IMR-90 (cell line): ENCODE data around the gene KRT222. TPM values are rescaled to one million over a fixed set of nuclear protein-coding genes. Genes with fewer than 3 reads are reported as not detected.

Experiments
- ATAC-seq: fragments of 200-7000 bp; cut with Tn5 transposase; 2 replicates; pipeline ENCODE4 v1.9.1; 2020; ENCODE audit warnings: low read depth, mild to moderate bottlenecking, moderate library complexity
- BruUV-seq: library from RNA; stranded (reverse); fragments of 400-500 nt; replicated peaks from 2 replicates; lab custom pipeline; 2021; lab: Mats Ljungman, UMichigan
- CTCF ChIA-PET: fragments of 300-600 bp; formaldehyde crosslinking; extraction: SDS; loops from one replicate; lab custom pipeline; 2021; ENCODE audit warnings: antibody characterized with exemption; lab: Yijun Ruan, JAX
- POLR2A ChIA-PET: fragments of 300-600 bp; sonication (Branson Sonifier 250); formaldehyde crosslinking; loops from one replicate; lab custom pipeline; 2022; ENCODE audit warnings: antibody characterized with exemption; ENCODE audit not compliant: unreplicated experiment; lab: Charles Lee
- DNase-seq: peaks from one replicate; pipeline ENCODE4 v3.0.0; 2013
- H2AFZ ChIP-seq: replicated peaks from 2 replicates; pipeline ENCODE3; 2013; ENCODE audit warnings: low read length, mild to moderate bottlenecking; ENCODE audit not compliant: poor library complexity
- H2AK5ac ChIP-seq: 2 replicates; pipeline ENCODE4 v1.6.1; 2013; ENCODE audit warnings: low read depth, low read length, inconsistent platforms
- H2AK9ac ChIP-seq: replicated peaks from 2 replicates; pipeline ENCODE3; 2013; ENCODE audit warnings: mild to moderate bottlenecking, low read depth, low read length, moderate library complexity; ENCODE audit not compliant: poor library complexity
- H2BK120ac ChIP-seq: 2 replicates; pipeline ENCODE4 v1.6.1; 2013; ENCODE audit warnings: low read depth, low read length, inconsistent platforms
- H2BK15ac ChIP-seq: 3 replicates; pipeline ENCODE4 v1.6.1; 2013; ENCODE audit warnings: low read depth, low read length, inconsistent platforms
- H2BK20ac ChIP-seq: 2 replicates; pipeline ENCODE4 v1.6.1; 2013; ENCODE audit warnings: low read depth, mild to moderate bottlenecking, inconsistent platforms, low read length, moderate library complexity
- H2BK5ac ChIP-seq: 2 replicates; pipeline ENCODE4 v1.6.1; 2013; ENCODE audit warnings: mild to moderate bottlenecking, low read depth, low read length, inconsistent platforms; ENCODE audit not compliant: poor library complexity, severe bottlenecking
- H3K14ac ChIP-seq: replicated peaks from 2 replicates; pipeline ENCODE4 v1.6.1; 2013; ENCODE audit warnings: low read depth, low read length, inconsistent platforms
- H3K18ac ChIP-seq: 2 replicates; pipeline ENCODE4 v1.6.1; 2013; ENCODE audit warnings: low read depth, low read length, control low read depth
- H3K23ac ChIP-seq: 2 replicates; pipeline ENCODE4 v1.6.1; 2013; ENCODE audit warnings: low read depth, low read length, inconsistent platforms
- H3K27ac ChIP-seq: 2 replicates; pipeline ENCODE4 v1.5.1; 2013; ENCODE audit warnings: mild to moderate bottlenecking, control low read depth, low read length; ENCODE audit not compliant: insufficient read depth
- H3K27me3 ChIP-seq: 2 replicates; pipeline ENCODE4 v1.6.1; 2013; ENCODE audit warnings: low read length; ENCODE audit not compliant: control insufficient read depth, insufficient read depth
- H3K36me3 ChIP-seq: 2 replicates; pipeline ENCODE4 v1.6.1; 2013; ENCODE audit warnings: low read length, mixed read lengths; ENCODE audit not compliant: control insufficient read depth, insufficient read depth
- H3K4ac ChIP-seq: 2 replicates; pipeline ENCODE4 v1.6.1; 2013; ENCODE audit warnings: low read depth, low read length, inconsistent platforms
- H3K4me1 ChIP-seq: 2 replicates; pipeline ENCODE4 v1.6.1; 2013; ENCODE audit warnings: low read length, mixed read lengths; ENCODE audit not compliant: control insufficient read depth, insufficient read depth
- H3K4me2 ChIP-seq: 2 replicates; pipeline ENCODE4 v1.6.1; 2013; ENCODE audit warnings: low read depth, mild to moderate bottlenecking, control low read depth, low read length, moderate library complexity
- H3K4me3 ChIP-seq: 2 replicates; pipeline ENCODE4 v1.5.1; 2013; ENCODE audit warnings: low read depth, mild to moderate bottlenecking, control low read depth, low read length, moderate library complexity; ENCODE audit not compliant: insufficient read depth
- H3K56ac ChIP-seq: 2 replicates; pipeline ENCODE4 v1.6.1; 2013; ENCODE audit warnings: low read length, inconsistent platforms; ENCODE audit not compliant: insufficient read depth; ENCODE audit errors: extremely low read depth
- H3K79me1 ChIP-seq, 2 experiments: 2 replicates each; pipeline ENCODE4 v1.6.1; 2013; ENCODE audit warnings: low read length in 2 of 2, inconsistent platforms in 1 of 2, low read depth in 1 of 2
- H3K9ac ChIP-seq: 2 replicates; pipeline ENCODE4 v1.6.1; 2013; ENCODE audit warnings: low read depth, low read length, control low read depth
- H3K9me1 ChIP-seq: 2 replicates; pipeline ENCODE4 v1.6.1; 2013; ENCODE audit warnings: low read length, inconsistent platforms; ENCODE audit not compliant: insufficient read depth
- H3K9me3 ChIP-seq: 2 replicates; pipeline ENCODE4 v1.6.1; 2013; ENCODE audit warnings: low read length; ENCODE audit not compliant: control insufficient read depth, insufficient read depth
- H4K20me1 ChIP-seq: 2 replicates; pipeline ENCODE4 v1.6.1; 2013; ENCODE audit warnings: low read length, inconsistent platforms; ENCODE audit not compliant: insufficient read depth
- H4K5ac ChIP-seq: 2 replicates; pipeline ENCODE4 v1.6.1; 2013; ENCODE audit warnings: mild to moderate bottlenecking, low read depth, low read length, control low read depth
- H4K8ac ChIP-seq, 2 experiments: 2 replicates each; pipeline ENCODE4 v1.6.1; 2013; ENCODE audit warnings: low read depth in 2 of 2, low read length in 2 of 2, control low read depth in 1 of 2, inconsistent platforms in 1 of 2
- H4K91ac ChIP-seq: 2 replicates; pipeline ENCODE4 v1.6.1; 2013; ENCODE audit warnings: low read depth, low read length, inconsistent platforms; ENCODE audit not compliant: insufficient read depth
- BHLHE40 ChIP-seq: fragments of 150-350 bp; IDR thresholded peaks from 2 replicates; pipeline ENCODE4 v1.6.1; 2016; ENCODE audit warnings: mild to moderate bottlenecking, low read depth, low read length
- CEBPB ChIP-seq: IDR thresholded peaks from 2 replicates; pipeline ENCODE4 v1.6.1; 2012; ENCODE audit warnings: low read depth, low read length, improper control_type of control experiment
- CHD1 ChIP-seq: IDR thresholded peaks from 2 replicates; pipeline ENCODE4 v1.6.1; 2012; ENCODE audit warnings: low read depth, low read length, improper control_type of control experiment
- ELK1 ChIP-seq: fragments of 150-350 bp; IDR thresholded peaks from 2 replicates; pipeline ENCODE4 v1.6.1; 2016; ENCODE audit warnings: low read depth, mild to moderate bottlenecking, low read length, moderate library complexity, borderline replicate concordance
- FOS ChIP-seq: fragments of 150-350 bp; IDR thresholded peaks from 2 replicates; pipeline ENCODE4 v1.6.1; 2016; ENCODE audit warnings: low read depth, low read length
- MAFK ChIP-seq: IDR thresholded peaks from 2 replicates; pipeline ENCODE4 v1.6.1; 2012; ENCODE audit warnings: low read depth, low read length, improper control_type of control experiment
- MAZ ChIP-seq: IDR thresholded peaks from 2 replicates; pipeline ENCODE4 v1.6.1; 2012; ENCODE audit warnings: low read depth, mild to moderate bottlenecking, low read length, improper control_type of control experiment, moderate library complexity, borderline replicate concordance
- MXI1 ChIP-seq: IDR thresholded peaks from 2 replicates; pipeline ENCODE4 v1.6.1; 2012; ENCODE audit warnings: low read depth, mild to moderate bottlenecking, low read length, moderate library complexity, borderline replicate concordance
- NFE2L2 ChIP-seq: fragments of 150-350 bp; IDR thresholded peaks from 2 replicates; pipeline ENCODE4 v1.6.1; 2016; ENCODE audit warnings: low read depth, mild to moderate bottlenecking, low read length
- POLR2A ChIP-seq: IDR thresholded peaks from 2 replicates; pipeline ENCODE4 v1.6.1; 2012; ENCODE audit warnings: mild to moderate bottlenecking, low read depth, low read length
- RAD21 ChIP-seq: IDR thresholded peaks from 2 replicates; pipeline ENCODE4 v1.6.1; 2012; ENCODE audit warnings: low read length, improper control_type of control experiment
- RCOR1 ChIP-seq: IDR thresholded peaks from 2 replicates; pipeline ENCODE4 v1.6.1; 2012; ENCODE audit warnings: mild to moderate bottlenecking, low read length, improper control_type of control experiment; ENCODE audit not compliant: insufficient replicate concordance
- RFX5 ChIP-seq: IDR thresholded peaks from 2 replicates; pipeline ENCODE4 v1.8.0; 2012; ENCODE audit warnings: low read depth, mild to moderate bottlenecking, low read length, moderate library complexity
- SMC3 ChIP-seq: fragments of 150-350 bp; IDR thresholded peaks from 2 replicates; pipeline ENCODE4 v1.6.1; 2016; ENCODE audit warnings: low read depth, mild to moderate bottlenecking, antibody characterized with exemption, low read length, moderate library complexity
- WGBS, 2 experiments: methylation state at CpG; one replicate each; pipeline versions ENCODE4 v1.1.5 to v1.1.7; 2013; ENCODE audit warnings: missing lambda C conversion rate in 2 of 2; ENCODE audit not compliant: insufficient read length in 1 of 2; ENCODE audit errors: extremely low coverage in 2 of 2; 5-methylcytosine and 5-hydroxymethylcytosine counted together
- dilution Hi-C: fragments of 300-500 bp; cut with HindIII; formaldehyde crosslinking; loops from one replicate; pipeline ENCODE4 v1.14.3; 2018; ENCODE audit warnings: low sequenced_read_pairs; ENCODE audit not compliant: unreplicated experiment
- in situ Hi-C: fragments of 300-500 bp; cut with MboI; formaldehyde crosslinking; loops from 3 replicates; pipeline ENCODE4 v1.14.3; 2019; ENCODE audit warnings: low sequenced_read_pairs, inconsistent platforms, mixed read lengths
- intact Hi-C: fragments of 100-400 bp; cut with micrococcal nuclease; formaldehyde crosslinking; loops from 2 replicates; pipeline ENCODE4 v1.10.0; 2022
- polyA plus RNA-seq, 3 experiments: library from polyadenylated mRNA; depleted of rRNA; stranded (reverse); fragments of >200 nt; gene quantifications; 2 replicates each; pipeline ENCODE4 v1.2.3, GENCODE V29; 2012; ENCODE audit warnings: low replicate concordance in 1 of 3
- total RNA-seq: library from RNA; depleted of rRNA; stranded (reverse); fragments of >200 nt; gene quantifications from 2 replicates; pipeline ENCODE4 v1.2.3, GENCODE V29; 2012
- TF ChIP-seq, protein P1 (sequence below): conservative IDR thresholded peaks from 2 replicates; pipeline ENCODE4 v1.5.1; 2012; ENCODE audit warnings: mild to moderate bottlenecking, low read depth, low read length, improper control_type of control experiment
- TF ChIP-seq, protein P2 (sequence below): fragments of 150-350 bp; IDR thresholded peaks from 2 replicates; pipeline ENCODE4 v1.6.1; 2017; ENCODE audit warnings: mild to moderate bottlenecking, antibody characterized with exemption, low read length, low read depth

KRT222 gene
- total and polyA plus RNA-seq, 2 of the 4 experiments (the other 2 are of a cell fraction): not detected

GRCh38 chr17:40707745-40708144 is 42.8 kb upstream of the KRT222 start:
- Histone ChIP-seq H4K91ac (no peak overlapping the region), H3K27ac (no peak overlapping the region), H2BK5ac (no peak overlapping the region), H3K23ac (no peak overlapping the region), H3K9me1 (no peaks in the 10 kb centered on the region), H3K9me3 (no peaks in the 10 kb centered on the region; the same call in 1 of the 2 replicates), H2AFZ (no peak overlapping the region), H2BK15ac (no peak overlapping the region), H3K18ac (no peak overlapping the region), H4K5ac (no peak overlapping the region), H3K4me1 (no peaks in the 10 kb centered on the region), H2BK20ac (no peak overlapping the region), H3K9ac (no peak overlapping the region), H3K4ac (no peak overlapping the region), H3K27me3 (peaks cover 32% of the 10 kb centered on the region), H4K8ac (no peak overlapping the region), H3K36me3 (no peaks in the 10 kb centered on the region), H4K20me1 (no peaks in the 10 kb centered on the region), H3K4me3 (no peak overlapping the region), H2AK9ac (no peak overlapping the region), H3K79me1 (no peaks in the 10 kb centered on the region), H3K14ac (no peak overlapping the region), H2BK120ac (no peak overlapping the region), H2AK5ac (no peak overlapping the region), H3K4me2 (no peak overlapping the region), H3K56ac (no peak overlapping the region)
- intact Hi-C loops: loop anchor here (10.0 kb wide), 1 partner anchor 47 kb away; the partner anchor contains the start of gene KRT25
- DNase-seq (no peak), ATAC-seq (no peak)
- dilution Hi-C loops: no loop called here
- 80% methylated on average over 1 of the region's 7 CpGs; no CpG with 5 or more reads in 1 of the 2 experiments for WGBS, 2 experiments
- BruUV-seq: no TSS peak
- TF ChIP-seq POLR2A (no peak), NFE2L2 (no peak), FOS (no peak), RAD21 (no peak), CEBPB (no peak), BHLHE40 (no peak), MXI1 (no peak), RFX5 (no peak), CHD1 (no peak), MAFK (no peak), MAZ (no peak), RCOR1 (no peak), ELK1 (no peak), SMC3 (no peak)
- TF ChIP-seq, protein P1, sequence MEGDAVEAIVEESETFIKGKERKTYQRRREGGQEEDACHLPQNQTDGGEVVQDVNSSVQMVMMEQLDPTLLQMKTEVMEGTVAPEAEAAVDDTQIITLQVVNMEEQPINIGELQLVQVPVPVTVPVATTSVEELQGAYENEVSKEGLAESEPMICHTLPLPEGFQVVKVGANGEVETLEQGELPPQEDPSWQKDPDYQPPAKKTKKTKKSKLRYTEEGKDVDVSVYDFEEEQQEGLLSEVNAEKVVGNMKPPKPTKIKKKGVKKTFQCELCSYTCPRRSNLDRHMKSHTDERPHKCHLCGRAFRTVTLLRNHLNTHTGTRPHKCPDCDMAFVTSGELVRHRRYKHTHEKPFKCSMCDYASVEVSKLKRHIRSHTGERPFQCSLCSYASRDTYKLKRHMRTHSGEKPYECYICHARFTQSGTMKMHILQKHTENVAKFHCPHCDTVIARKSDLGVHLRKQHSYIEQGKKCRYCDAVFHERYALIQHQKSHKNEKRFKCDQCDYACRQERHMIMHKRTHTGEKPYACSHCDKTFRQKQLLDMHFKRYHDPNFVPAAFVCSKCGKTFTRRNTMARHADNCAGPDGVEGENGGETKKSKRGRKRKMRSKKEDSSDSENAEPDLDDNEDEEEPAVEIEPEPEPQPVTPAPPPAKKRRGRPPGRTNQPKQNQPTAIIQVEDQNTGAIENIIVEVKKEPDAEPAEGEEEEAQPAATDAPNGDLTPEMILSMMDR: no peak
- TF ChIP-seq, protein P2, sequence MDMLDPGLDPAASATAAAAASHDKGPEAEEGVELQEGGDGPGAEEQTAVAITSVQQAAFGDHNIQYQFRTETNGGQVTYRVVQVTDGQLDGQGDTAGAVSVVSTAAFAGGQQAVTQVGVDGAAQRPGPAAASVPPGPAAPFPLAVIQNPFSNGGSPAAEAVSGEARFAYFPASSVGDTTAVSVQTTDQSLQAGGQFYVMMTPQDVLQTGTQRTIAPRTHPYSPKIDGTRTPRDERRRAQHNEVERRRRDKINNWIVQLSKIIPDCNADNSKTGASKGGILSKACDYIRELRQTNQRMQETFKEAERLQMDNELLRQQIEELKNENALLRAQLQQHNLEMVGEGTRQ: no peak
- ChIA-PET POLR2A (no interaction called here), CTCF (no interaction called here)
- in situ Hi-C loops: no loop called here
